ENCODE data around the gene CD4.

CD4 gene

DNA sequence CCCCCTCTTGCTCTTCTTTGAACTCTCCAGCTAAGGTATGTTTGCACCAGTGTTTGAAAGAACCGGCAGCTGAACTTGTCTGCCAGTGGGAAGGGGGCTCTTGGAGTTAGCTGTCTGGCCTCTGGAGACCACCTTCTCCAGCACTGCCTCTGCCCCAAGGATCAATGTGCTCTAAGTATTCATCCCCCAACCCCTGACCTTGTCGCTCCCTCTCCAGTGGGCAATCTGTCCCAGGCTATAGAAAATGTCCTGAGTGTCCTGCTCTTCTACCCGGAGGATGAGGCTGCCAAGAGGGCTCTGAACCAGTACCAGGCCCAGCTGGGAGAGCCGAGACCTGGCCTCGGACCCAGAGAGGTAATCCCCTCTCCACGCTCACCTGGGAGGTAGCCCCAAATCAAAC, 41.7 kb downstream of the CD4 start:
- TF ChIP-seq, protein P1, sequence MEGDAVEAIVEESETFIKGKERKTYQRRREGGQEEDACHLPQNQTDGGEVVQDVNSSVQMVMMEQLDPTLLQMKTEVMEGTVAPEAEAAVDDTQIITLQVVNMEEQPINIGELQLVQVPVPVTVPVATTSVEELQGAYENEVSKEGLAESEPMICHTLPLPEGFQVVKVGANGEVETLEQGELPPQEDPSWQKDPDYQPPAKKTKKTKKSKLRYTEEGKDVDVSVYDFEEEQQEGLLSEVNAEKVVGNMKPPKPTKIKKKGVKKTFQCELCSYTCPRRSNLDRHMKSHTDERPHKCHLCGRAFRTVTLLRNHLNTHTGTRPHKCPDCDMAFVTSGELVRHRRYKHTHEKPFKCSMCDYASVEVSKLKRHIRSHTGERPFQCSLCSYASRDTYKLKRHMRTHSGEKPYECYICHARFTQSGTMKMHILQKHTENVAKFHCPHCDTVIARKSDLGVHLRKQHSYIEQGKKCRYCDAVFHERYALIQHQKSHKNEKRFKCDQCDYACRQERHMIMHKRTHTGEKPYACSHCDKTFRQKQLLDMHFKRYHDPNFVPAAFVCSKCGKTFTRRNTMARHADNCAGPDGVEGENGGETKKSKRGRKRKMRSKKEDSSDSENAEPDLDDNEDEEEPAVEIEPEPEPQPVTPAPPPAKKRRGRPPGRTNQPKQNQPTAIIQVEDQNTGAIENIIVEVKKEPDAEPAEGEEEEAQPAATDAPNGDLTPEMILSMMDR (IDR thresholded peaks at IDR 0.05): no peak
- Histone ChIP-seq H3K36me3 (no peaks in the 10 kb centered on the region), H3K4me3 (ENCODE audit: low read depth in 1 of 2, low read length in 1 of 2) (no peak overlapping the region), H3K4me1 (ENCODE audit: control insufficient read depth in 1 of 2, insufficient read depth in 1 of 2, low read depth in 1 of 2, low read length in 1 of 2) (peaks cover 23 to 24% of the 10 kb centered on the region in 2 experiments), H3K27ac (no peak overlapping the region), H3K27me3 (peaks cover 51% of the 10 kb centered on the region), H3K9me3 (no peaks in the 10 kb centered on the region)

GRCh38 chr12:6831450-6831995, 42.2 kb downstream of the CD4 start:
- no peak overlapping the region for H3K27ac ChIP-seq
- no peaks in the 10 kb centered on the region for H3K9me3 ChIP-seq
- no peaks in the 10 kb centered on the region for H3K36me3 ChIP-seq
- TF ChIP-seq, protein P1 (IDR thresholded peaks at IDR 0.05): no peak
- H3K4me3 ChIP-seq (ENCODE audit: low read depth in 1 of 2, low read length in 1 of 2): no peak overlapping the region
- H3K4me1 ChIP-seq (ENCODE audit: control insufficient read depth in 1 of 2, insufficient read depth in 1 of 2, low read depth in 1 of 2, low read length in 1 of 2): peaks cover 23 to 24% of the 10 kb centered on the region in 2 experiments
- peaks cover 46% of the 10 kb centered on the region for H3K27me3 ChIP-seq

DNA sequence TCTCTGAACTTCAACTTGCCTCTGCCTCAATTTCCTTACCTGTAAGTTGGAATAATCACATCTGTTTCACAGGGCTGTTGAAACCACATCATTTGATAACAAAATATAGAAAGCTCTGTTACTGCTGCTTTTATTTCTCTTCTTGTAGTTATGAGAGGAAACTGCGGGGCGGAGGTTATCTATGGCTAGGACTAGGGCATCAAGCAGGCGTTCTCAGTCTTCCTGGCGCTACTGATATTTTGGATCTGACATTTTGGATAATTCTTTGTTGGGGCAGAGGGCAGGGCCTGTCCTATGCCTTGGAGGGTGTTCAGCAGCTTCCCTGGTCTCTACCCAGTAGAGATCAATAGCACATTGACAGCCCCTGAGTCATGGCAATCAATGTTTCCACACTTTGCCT, 42.8 kb downstream of the CD4 start:
- Histone ChIP-seq H3K27me3 (peaks cover 40% of the 10 kb centered on the region), H3K9me3 (no peaks in the 10 kb centered on the region)
- TF ChIP-seq, protein P1 (IDR thresholded peaks at IDR 0.05): no peak

DNA sequence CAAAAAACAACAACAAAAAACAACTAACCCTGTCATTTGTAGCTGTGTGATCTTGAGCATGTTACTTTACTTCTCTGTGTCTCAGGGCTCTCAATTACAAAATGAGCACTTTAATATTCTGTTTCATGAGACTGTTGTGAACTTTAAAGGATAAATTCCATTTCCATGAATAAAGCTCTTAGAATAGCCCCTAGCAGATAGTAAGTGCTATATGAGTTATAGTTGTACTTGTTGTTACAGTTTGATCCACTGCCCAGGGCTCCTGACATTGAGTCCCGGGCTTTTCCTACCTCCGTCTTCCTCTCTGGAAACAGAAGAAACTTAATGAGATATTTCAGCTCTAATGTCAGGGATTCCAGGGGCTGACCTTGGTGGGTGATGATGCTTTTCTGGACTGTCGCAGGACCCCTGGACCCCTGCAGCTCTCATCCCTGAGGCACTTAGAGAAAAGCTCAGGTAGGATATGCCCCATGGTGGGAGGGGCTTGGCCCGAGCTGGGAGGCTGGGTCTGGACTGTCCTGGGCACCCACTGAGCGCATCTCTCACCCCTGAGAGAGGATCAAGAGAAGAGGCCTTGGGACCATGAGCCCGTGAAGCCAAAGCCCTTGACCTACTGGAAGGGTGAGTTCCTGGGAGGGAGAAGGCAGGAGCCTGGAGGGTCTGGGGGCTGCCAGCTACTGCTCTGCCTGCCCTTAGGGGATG, 44.0 kb downstream of the CD4 start:
- Histone ChIP-seq H3K27me3 (peaks cover 28% of the 10 kb centered on the region), H3K4me1 (ENCODE audit: control insufficient read depth in 1 of 2, insufficient read depth in 1 of 2, low read depth in 1 of 2, low read length in 1 of 2) (peaks cover 15 to 17% of the 10 kb centered on the region in 2 experiments), H3K4me3 (ENCODE audit: low read depth in 1 of 2, low read length in 1 of 2) (no peak overlapping the region), H3K36me3 (no peaks in the 10 kb centered on the region), H3K9me3 (no peaks in the 10 kb centered on the region), H3K27ac (no peak overlapping the region)
- TF ChIP-seq, protein P1 (IDR thresholded peaks at IDR 0.05): no peak

More for the DNA sequence above, 42.8 kb downstream of the CD4 start:
- H3K4me3 ChIP-seq (ENCODE audit: low read depth in 1 of 2, low read length in 1 of 2): no peak overlapping the region
- peaks cover 23 to 24% of the 10 kb centered on the region in 2 experiments for H3K4me1 ChIP-seq (ENCODE audit: control insufficient read depth in 1 of 2, insufficient read depth in 1 of 2, low read depth in 1 of 2, low read length in 1 of 2)
- H3K27ac ChIP-seq: no peak overlapping the region
- no peaks in the 10 kb centered on the region for H3K36me3 ChIP-seq

DNA sequence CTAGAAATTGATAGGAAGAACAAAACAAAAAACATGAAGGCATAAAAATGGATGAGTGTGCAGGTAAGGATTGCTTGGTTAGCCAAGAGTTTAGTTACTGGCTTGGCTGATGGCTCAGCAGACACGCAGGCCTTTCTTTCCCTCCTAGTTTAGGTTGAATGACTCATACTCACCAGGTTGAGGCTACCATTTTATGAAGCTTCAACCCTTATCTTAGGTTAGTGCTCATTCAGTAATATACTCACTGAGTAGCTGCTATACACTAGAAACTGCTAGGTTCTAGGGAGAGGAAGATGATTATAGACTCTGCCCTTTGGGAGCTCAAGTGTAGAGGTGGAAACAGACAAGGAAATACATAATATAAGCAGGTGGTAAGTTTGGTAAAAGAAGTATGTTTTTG, 44.9 kb downstream of the CD4 start:
- H3K27me3 ChIP-seq: peaks cover 19% of the 10 kb centered on the region
- no peaks in the 10 kb centered on the region for H3K9me3 ChIP-seq
- H3K4me1 ChIP-seq (ENCODE audit: control insufficient read depth in 1 of 2, insufficient read depth in 1 of 2, low read depth in 1 of 2, low read length in 1 of 2): peaks cover 6 to 8% of the 10 kb centered on the region in 2 experiments
- no peaks in the 10 kb centered on the region for H3K36me3 ChIP-seq
- H3K27ac ChIP-seq: no peak overlapping the region
- TF ChIP-seq, protein P1 (IDR thresholded peaks at IDR 0.05): no peak
- H3K4me3 ChIP-seq (ENCODE audit: low read depth in 1 of 2, low read length in 1 of 2): no peak overlapping the region
